HFF-Myc (cell line): ENCODE measurements around the gene TNS2.

Experiments used
- DNase-seq: peaks from one replicate; pipeline ENCODE4 v3.0.0-alpha.2; 2011; ENCODE audit warnings: low read depth; ENCODE audit errors: extremely low read depth
- H3K4me3 ChIP-seq: replicated peaks from 2 replicates; pipeline ENCODE4 v1.5.1; 2011; ENCODE audit warnings: low read depth, mild to moderate bottlenecking, control low read depth, low read length
- CTCF ChIP-seq: IDR thresholded peaks from 2 replicates; pipeline ENCODE4 v1.5.1; 2012; ENCODE audit warnings: mild to moderate bottlenecking, low read depth, low read length, control low read depth; ENCODE audit errors: missing control alignments

TNS2 gene

DNA sequence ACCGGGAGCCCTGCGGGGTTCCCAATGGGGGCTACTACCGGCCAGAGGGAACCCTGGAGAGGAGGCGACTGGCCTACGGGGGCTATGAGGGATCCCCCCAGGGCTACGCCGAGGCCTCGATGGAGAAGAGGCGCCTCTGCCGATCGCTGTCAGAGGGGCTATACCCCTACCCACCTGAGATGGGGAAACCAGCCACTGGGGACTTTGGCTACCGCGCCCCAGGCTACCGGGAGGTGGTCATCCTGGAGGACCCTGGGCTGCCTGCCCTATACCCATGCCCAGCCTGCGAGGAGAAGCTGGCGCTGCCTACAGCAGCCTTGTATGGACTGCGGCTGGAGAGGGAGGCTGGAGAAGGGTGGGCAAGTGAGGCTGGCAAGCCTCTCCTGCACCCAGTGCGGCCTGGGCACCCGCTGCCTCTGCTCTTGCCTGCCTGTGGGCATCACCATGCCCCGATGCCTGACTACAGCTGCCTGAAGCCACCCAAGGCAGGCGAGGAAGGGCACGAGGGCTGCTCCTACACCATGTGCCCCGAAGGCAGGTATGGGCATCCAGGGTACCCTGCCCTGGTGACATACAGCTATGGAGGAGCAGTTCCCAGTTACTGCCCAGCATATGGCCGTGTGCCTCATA lies 9.7 kb downstream of the TNS2 start:
- H3K4me3 ChIP-seq, result no peak overlapping the region
- DNase-seq, result no peak
- no peak for TF ChIP-seq CTCF

DNA sequence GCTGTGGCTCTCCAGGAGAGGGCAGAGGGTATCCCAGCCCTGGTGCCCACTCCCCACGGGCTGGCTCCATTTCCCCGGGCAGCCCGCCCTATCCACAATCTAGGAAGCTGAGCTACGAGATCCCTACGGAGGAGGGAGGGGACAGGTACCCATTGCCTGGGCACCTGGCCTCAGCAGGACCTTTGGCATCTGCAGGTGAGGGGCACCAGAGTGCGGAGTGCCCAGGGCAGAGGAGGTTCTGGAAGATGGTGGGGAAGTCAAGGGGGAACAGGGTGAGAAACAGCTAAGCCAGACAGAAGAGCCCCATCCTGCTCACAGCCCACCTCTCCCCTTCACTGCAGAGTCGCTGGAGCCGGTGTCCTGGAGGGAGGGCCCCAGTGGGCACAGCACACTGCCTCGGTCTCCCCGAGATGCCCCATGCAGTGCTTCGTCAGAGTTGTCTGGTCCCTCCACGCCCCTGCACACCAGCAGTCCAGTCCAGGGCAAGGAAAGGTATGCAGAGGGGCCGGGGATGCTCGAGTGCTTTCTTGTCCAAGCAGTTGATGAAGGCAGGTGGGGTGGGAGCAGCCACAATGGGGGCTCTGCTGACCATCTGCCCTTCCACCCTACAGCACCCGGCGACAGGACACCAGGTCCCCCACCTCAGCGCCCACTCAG lies 10.3 kb downstream of the TNS2 start:
- H3K4me3 ChIP-seq, result no peak overlapping the region
- DNase-seq, result no peak
- TF ChIP-seq CTCF, result no peak

- no peak for DNase-seq
- no peak for TF ChIP-seq CTCF
- H3K4me3 ChIP-seq, result no peak overlapping the region
These were observed 10.9 kb downstream of the TNS2 start for GRCh38 chr12:53060721-53061276.

GRCh38 chr12:53061404-53062010 lies 11.6 kb downstream of the TNS2 start:
- H3K4me3 ChIP-seq, result no peak overlapping the region
- no peak for DNase-seq
- TF ChIP-seq CTCF, result no peak

- TF ChIP-seq CTCF, result no peak
- DNase-seq, result no peak
These were observed 12.4 kb downstream of the TNS2 start for GRCh38 chr12:53062011-53062961.

GRCh38 chr12:53062977-53063707 lies 13.3 kb downstream of the TNS2 start:
- TF ChIP-seq CTCF, result no peak
- no peak for DNase-seq
- no peak overlapping the region for H3K4me3 ChIP-seq

More at GRCh38 chr12:53062011-53062961, 12.4 kb downstream of the TNS2 start:
- H3K4me3 ChIP-seq, result no peak overlapping the region
